ENCODE results near the gene ARHGEF4. TPM values are rescaled to one million over a fixed set of nuclear protein-coding genes. Genes with fewer than 3 reads are reported as not detected.
A peak's percentile ranks its signal among the peaks of the same experiment; 100 is the strongest.

ARHGEF4 gene
- total RNA-seq, 6 experiments from 2014 or later, result 0.44 to 6.7 (median 0.67) TPM; not detected in 2

- H3K9me3 ChIP-seq, result no peaks in the 10 kb centered on the region
- peaks cover 0 to 3% (median 1%) of the 10 kb centered on the region in 4 donors for H3K4me1 ChIP-seq
- ATAC-seq (no peak), DNase-seq (no peak)
- no peaks in the 10 kb centered on the region for H3K36me3 ChIP-seq
- intact Hi-C loops (cut with DNase I), result loop anchor here in 1 of 2 donors (5.0 kb wide), 1 partner anchor 74 kb away; no protein-coding TSS in a partner anchor
- H3K27ac ChIP-seq, result no peak overlapping the region
- WGBS (ENCODE audit: insufficient coverage, low coverage, low lambda C conversion rate, missing lambda C conversion rate), result 18% methylated on average over 12 of the region's 30 CpGs
- H3K4me3 ChIP-seq, result peak overlapping the region; percentile 69 to 87 (median 74)
- H3K27me3 ChIP-seq, result no peaks in the 10 kb centered on the region
- no peak for TF ChIP-seq POLR2A (IDR thresholded peaks at IDR 0.05)
- TF ChIP-seq CTCF (IDR thresholded peaks at IDR 0.05), result no peak
These were observed 38.1 kb upstream of the ARHGEF4 start for GRCh38 chr2:130798472-130799218.

- TF ChIP-seq CTCF (IDR thresholded peaks at IDR 0.05) (no peak), POLR2A (IDR thresholded peaks at IDR 0.05) (no peak)
- no peak overlapping the region for H3K27ac ChIP-seq
- peaks cover 0 to 3% (median 1%) of the 10 kb centered on the region in 4 donors for H3K4me1 ChIP-seq
- H3K9me3 ChIP-seq, result no peaks in the 10 kb centered on the region
- intact Hi-C loops (cut with DNase I), result loop anchor here in 1 of 2 donors (5.0 kb wide), 1 partner anchor 73 kb away; no protein-coding TSS in a partner anchor
- ATAC-seq (no peak), DNase-seq (no peak)
- no peaks in the 10 kb centered on the region for H3K36me3 ChIP-seq
- no peak overlapping the region for H3K4me3 ChIP-seq
- no peaks in the 10 kb centered on the region for H3K27me3 ChIP-seq
- 83% methylated on average over 1 of the region's 1 CpG for WGBS (ENCODE audit: insufficient coverage, low coverage, low lambda C conversion rate, missing lambda C conversion rate)
These were observed 37.4 kb upstream of the ARHGEF4 start for GRCh38 chr2:130799295-130799694.

GRCh38 chr2:130805613-130806012 is 31.1 kb upstream of the ARHGEF4 start:
- H3K4me3 ChIP-seq, result no peak overlapping the region
- DNase-seq (no peak), ATAC-seq (no peak)
- no peak overlapping the region for H3K27ac ChIP-seq
- no peaks in the 10 kb centered on the region for H3K27me3 ChIP-seq
- no peaks in the 10 kb centered on the region for H3K36me3 ChIP-seq
- 66% methylated on average over 4 of the region's 4 CpGs for WGBS (ENCODE audit: insufficient coverage, low coverage, low lambda C conversion rate, missing lambda C conversion rate)
- H3K4me1 ChIP-seq, result no peaks in the 10 kb centered on the region
- H3K9me3 ChIP-seq, result no peaks in the 10 kb centered on the region
- intact Hi-C loops (cut with DNase I), result no loop called here
- TF ChIP-seq POLR2A (IDR thresholded peaks at IDR 0.05) (no peak), CTCF (IDR thresholded peaks at IDR 0.05) (no peak)

- no peak for TF ChIP-seq CTCF (IDR thresholded peaks at IDR 0.05)
- TF ChIP-seq POLR2A (IDR thresholded peaks at IDR 0.05), result no peak
- DNase-seq, result no peak
- Histone ChIP-seq H3K9me3 (no peaks in the 10 kb centered on the region), H3K36me3 (no peaks in the 10 kb centered on the region), H3K4me3 (no peak overlapping the region), H3K27me3 (no peaks in the 10 kb centered on the region), H3K4me1 (no peaks in the 10 kb centered on the region), H3K27ac (no peak overlapping the region)
- ATAC-seq, result no peak
- intact Hi-C loops (cut with DNase I), result no loop called here
- 38% methylated on average over 4 of the region's 4 CpGs for WGBS (ENCODE audit: insufficient coverage, low coverage, low lambda C conversion rate, missing lambda C conversion rate)
These were observed 30.3 kb upstream of the ARHGEF4 start for GRCh38 chr2:130806370-130806769.
